ENCODE data around the gene KRT17.
A peak's percentile ranks its signal among the peaks of the same experiment; 100 is the strongest.
"Not testable (repeated sequence)": the region's sequence is repeated elsewhere in the genome, so short reads cannot be mapped to it uniquely, and the experiment has no call there.

KRT17 gene

DNA sequence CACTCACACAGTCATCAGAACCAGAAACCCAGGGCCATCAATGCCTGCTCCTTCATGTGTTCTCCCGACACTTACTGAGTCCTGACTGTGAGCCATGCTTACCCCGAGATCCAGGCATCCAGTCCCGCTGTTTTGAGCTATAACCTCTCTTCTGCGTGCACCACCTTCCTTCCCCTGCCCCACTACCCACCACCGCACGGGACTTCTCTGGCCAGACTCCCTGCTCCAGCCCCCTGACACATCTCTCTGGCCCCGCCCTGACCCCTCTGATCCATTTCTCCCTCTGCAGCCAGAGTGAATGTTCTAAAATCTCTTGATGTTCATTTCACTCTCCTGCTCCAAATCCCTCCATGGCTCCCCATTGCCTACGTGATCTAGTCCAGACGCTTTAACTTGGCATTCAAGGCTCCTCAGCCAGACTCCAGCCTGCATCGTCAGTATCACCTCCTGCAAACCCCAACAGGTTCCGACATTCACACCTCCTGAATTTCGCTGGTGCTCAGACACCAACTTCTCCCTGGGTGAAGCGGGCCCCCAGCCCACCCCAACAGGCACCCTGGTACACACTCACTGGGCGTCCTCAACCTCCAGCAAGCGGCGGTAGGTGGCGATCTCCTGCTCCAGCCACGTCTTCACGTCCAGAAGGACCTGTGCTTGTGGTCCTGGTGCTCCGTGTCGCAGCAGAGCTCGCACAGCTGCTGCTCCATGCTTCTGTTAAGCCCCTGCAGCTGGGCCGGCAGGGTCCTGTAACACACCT is 3.1 kb upstream of the KRT17 start:
- Histone ChIP-seq H3K27ac (no peak overlapping the region), H3K27me3 (ENCODE audit: insufficient read depth, low read depth, severe bottlenecking) (no peaks in the 10 kb centered on the region), H3K9me3 (ENCODE audit: severe bottlenecking) (no peaks in the 10 kb centered on the region), H3K4me3 (ENCODE audit: low read depth, low read length) (no peak overlapping the region), H3K36me3 (no peaks in the 10 kb centered on the region)
- TF ChIP-seq, protein P1, sequence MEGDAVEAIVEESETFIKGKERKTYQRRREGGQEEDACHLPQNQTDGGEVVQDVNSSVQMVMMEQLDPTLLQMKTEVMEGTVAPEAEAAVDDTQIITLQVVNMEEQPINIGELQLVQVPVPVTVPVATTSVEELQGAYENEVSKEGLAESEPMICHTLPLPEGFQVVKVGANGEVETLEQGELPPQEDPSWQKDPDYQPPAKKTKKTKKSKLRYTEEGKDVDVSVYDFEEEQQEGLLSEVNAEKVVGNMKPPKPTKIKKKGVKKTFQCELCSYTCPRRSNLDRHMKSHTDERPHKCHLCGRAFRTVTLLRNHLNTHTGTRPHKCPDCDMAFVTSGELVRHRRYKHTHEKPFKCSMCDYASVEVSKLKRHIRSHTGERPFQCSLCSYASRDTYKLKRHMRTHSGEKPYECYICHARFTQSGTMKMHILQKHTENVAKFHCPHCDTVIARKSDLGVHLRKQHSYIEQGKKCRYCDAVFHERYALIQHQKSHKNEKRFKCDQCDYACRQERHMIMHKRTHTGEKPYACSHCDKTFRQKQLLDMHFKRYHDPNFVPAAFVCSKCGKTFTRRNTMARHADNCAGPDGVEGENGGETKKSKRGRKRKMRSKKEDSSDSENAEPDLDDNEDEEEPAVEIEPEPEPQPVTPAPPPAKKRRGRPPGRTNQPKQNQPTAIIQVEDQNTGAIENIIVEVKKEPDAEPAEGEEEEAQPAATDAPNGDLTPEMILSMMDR (IDR thresholded peaks at IDR 0.05; ENCODE audit: low read depth, low read length): peak; percentile 52
- peak; percentile 44 for DNase-seq

DNA sequence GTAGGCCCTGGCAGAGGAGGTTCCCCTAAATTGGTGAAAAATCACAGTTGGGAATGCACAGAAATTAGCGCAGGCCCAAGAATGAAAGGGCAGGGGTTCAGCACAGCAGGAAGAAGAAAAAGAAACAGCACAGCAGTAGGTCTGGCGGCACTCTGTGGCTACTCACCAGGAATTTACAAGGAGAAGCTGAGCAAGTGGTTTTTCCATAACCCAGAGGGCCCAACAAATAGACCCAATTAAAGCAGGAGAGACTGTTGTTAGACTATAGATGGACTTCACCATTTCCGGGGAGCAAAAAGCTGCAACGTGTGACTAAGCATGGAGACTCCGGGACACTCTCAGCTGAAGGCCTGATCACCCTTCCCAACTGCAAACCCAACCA is 2.5 kb upstream of the KRT17 start:
- H3K27ac ChIP-seq; H3K4me3 ChIP-seq (ENCODE audit: low read depth, low read length); H3K9me3 ChIP-seq (ENCODE audit: severe bottlenecking); DNase-seq; H3K27me3 ChIP-seq (ENCODE audit: insufficient read depth, low read depth, severe bottlenecking); H3K36me3 ChIP-seq: not testable (repeated sequence)

GRCh38 chr17:41626028-41626913 is 1.9 kb upstream of the KRT17 start:
- not testable (repeated sequence) for DNase-seq; H3K9me3 ChIP-seq (ENCODE audit: severe bottlenecking); H3K4me3 ChIP-seq (ENCODE audit: low read depth, low read length); H3K27ac ChIP-seq; H3K36me3 ChIP-seq; H3K27me3 ChIP-seq (ENCODE audit: insufficient read depth, low read depth, severe bottlenecking)

GRCh38 chr17:41625602-41626001 is 1.2 kb upstream of the KRT17 start:
- no peaks in the 10 kb centered on the region for H3K9me3 ChIP-seq (ENCODE audit: severe bottlenecking)
- DNase-seq: no peak
- no peaks in the 10 kb centered on the region for H3K27me3 ChIP-seq (ENCODE audit: insufficient read depth, low read depth, severe bottlenecking)
- no peak overlapping the region for H3K4me3 ChIP-seq (ENCODE audit: low read depth, low read length)
- H3K27ac ChIP-seq: no peak overlapping the region
- TF ChIP-seq, protein P1 (IDR thresholded peaks at IDR 0.05; ENCODE audit: low read depth, low read length): no peak
- no peaks in the 10 kb centered on the region for H3K36me3 ChIP-seq

- peak; percentile 58 for DNase-seq
- H3K27me3 ChIP-seq (ENCODE audit: insufficient read depth, low read depth, severe bottlenecking); H3K4me3 ChIP-seq (ENCODE audit: low read depth, low read length): not testable (repeated sequence)
These were observed 1.1 kb downstream of the KRT17 start for GRCh38 chr17:41623184-41623861.

DNA sequence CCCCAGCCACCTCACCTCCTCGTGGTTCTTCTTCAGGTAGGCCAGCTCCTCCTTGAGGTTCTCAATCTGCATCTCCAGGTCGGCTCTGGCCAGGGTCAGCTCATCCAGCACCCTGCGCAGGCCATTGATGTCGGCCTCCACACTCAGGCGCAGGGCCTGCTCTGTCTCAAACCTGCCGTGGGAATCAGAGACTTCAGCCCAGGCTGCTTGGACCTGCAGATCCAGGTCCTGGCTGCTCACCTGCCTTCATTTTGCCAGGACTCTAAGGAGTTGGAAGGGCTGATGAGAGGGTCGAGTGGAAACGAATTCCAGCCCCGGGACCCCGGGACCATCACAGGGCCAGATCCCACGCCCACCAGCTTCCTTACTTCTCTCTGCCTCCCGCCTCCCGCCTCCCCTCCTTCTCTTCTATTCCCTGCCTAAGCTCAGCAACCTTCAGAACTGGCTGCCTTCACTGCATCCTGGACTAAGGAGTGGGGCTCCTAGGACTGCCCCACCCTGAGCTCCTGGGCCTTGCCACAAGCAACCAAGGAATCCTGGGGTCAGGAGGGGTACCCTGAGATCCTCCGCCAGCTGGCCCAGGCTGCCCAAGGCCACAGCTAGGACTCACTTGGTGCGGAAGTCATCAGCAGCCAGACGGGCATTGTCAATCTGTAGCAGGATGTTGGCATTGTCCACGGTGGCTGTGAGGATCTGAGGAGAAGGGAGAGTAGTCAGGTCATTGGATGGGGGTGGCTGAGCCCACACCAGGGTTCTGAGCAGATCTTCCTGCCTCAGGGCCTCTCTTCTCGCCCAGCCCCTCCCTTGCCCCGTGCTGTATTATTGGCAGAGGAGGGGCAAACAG is 1.8 kb downstream of the KRT17 start:
- not testable (repeated sequence) for H3K27ac ChIP-seq; DNase-seq; H3K9me3 ChIP-seq (ENCODE audit: severe bottlenecking); H3K36me3 ChIP-seq; H3K27me3 ChIP-seq (ENCODE audit: insufficient read depth, low read depth, severe bottlenecking); H3K4me3 ChIP-seq (ENCODE audit: low read depth, low read length)

More at GRCh38 chr17:41623184-41623861, 1.1 kb downstream of the KRT17 start:
- not testable (repeated sequence) for H3K9me3 ChIP-seq (ENCODE audit: severe bottlenecking); H3K36me3 ChIP-seq; H3K27ac ChIP-seq

GRCh38 chr17:41621916-41622315 is 2.5 kb downstream of the KRT17 start:
- H3K27ac ChIP-seq: no peak overlapping the region
- no peak for DNase-seq
- H3K4me3 ChIP-seq (ENCODE audit: low read depth, low read length): no peak overlapping the region
- H3K36me3 ChIP-seq: no peaks in the 10 kb centered on the region
- no peaks in the 10 kb centered on the region for H3K9me3 ChIP-seq (ENCODE audit: severe bottlenecking)
- no peaks in the 10 kb centered on the region for H3K27me3 ChIP-seq (ENCODE audit: insufficient read depth, low read depth, severe bottlenecking)
- TF ChIP-seq, protein P1 (IDR thresholded peaks at IDR 0.05; ENCODE audit: low read depth, low read length): no peak

- not testable (repeated sequence) for H3K9me3 ChIP-seq (ENCODE audit: severe bottlenecking); H3K27ac ChIP-seq; H3K4me3 ChIP-seq (ENCODE audit: low read depth, low read length); DNase-seq; H3K36me3 ChIP-seq; H3K27me3 ChIP-seq (ENCODE audit: insufficient read depth, low read depth, severe bottlenecking)
These were observed 2.9 kb downstream of the KRT17 start for GRCh38 chr17:41621435-41621817.

All from WERI-Rb-1 (cell line).